ENCODE measurements around the gene CNTN5.

CNTN5 gene

DNA sequence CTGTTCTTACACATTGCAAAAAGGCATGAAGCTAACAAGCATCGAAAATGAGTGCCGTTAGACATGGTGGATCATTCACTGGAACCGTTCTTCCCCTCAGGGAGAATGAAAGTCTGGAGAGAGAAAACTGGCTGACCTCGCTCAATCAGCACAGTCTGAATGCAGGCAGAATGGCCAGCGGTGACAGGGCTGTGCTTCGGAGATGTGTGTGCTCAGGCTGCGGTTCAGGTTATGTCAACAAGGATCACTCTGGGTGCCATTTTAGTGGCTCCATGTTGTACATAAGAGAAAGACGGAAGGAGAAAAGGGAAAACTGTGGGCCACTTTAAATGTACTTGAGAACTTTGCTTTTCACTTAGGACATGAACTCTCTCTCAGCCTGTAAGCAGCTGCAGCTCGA is 916.6 kb downstream of the CNTN5 start:
- TF ChIP-seq GLIS3 (CRISPR knock-in tag; IDR thresholded peaks at IDR 0.05): no peak
- TF ChIP-seq PPARA (CRISPR knock-in tag; IDR thresholded peaks at IDR 0.05; ENCODE audit: borderline replicate concordance): no peak
- no peak for TF ChIP-seq TOX (CRISPR knock-in tag; IDR thresholded peaks at IDR 0.05; ENCODE audit: borderline replicate concordance)
- no peak for TF ChIP-seq RARB (CRISPR knock-in tag; IDR thresholded peaks at IDR 0.05)
- TF ChIP-seq BACH2 (CRISPR knock-in tag; IDR thresholded peaks at IDR 0.05; ENCODE audit: borderline replicate concordance): no peak
- TF ChIP-seq TCF4 (CRISPR knock-in tag; IDR thresholded peaks at IDR 0.05; ENCODE audit: borderline replicate concordance): no peak
- TF ChIP-seq PATZ1 (CRISPR knock-in tag; IDR thresholded peaks at IDR 0.05; ENCODE audit: borderline replicate concordance): no peak
- TF ChIP-seq CSDC2 (CRISPR knock-in tag; IDR thresholded peaks at IDR 0.05): no peak
- no peak for TF ChIP-seq ZC3H10 (CRISPR knock-in tag; IDR thresholded peaks at IDR 0.05)
- no peak for TF ChIP-seq ZNF70 (CRISPR knock-in tag; IDR thresholded peaks at IDR 0.05)
- TF ChIP-seq ZFP3 (CRISPR knock-in tag; IDR thresholded peaks at IDR 0.05): no peak
- no peak for TF ChIP-seq OSR1 (CRISPR knock-in tag; IDR thresholded peaks at IDR 0.05)
- TF ChIP-seq SNAI2 (CRISPR knock-in tag; IDR thresholded peaks at IDR 0.05): no peak
- TF ChIP-seq POU6F1 (CRISPR knock-in tag; IDR thresholded peaks at IDR 0.05; ENCODE audit: borderline replicate concordance, low read depth): no peak
- TF ChIP-seq, protein P1, sequence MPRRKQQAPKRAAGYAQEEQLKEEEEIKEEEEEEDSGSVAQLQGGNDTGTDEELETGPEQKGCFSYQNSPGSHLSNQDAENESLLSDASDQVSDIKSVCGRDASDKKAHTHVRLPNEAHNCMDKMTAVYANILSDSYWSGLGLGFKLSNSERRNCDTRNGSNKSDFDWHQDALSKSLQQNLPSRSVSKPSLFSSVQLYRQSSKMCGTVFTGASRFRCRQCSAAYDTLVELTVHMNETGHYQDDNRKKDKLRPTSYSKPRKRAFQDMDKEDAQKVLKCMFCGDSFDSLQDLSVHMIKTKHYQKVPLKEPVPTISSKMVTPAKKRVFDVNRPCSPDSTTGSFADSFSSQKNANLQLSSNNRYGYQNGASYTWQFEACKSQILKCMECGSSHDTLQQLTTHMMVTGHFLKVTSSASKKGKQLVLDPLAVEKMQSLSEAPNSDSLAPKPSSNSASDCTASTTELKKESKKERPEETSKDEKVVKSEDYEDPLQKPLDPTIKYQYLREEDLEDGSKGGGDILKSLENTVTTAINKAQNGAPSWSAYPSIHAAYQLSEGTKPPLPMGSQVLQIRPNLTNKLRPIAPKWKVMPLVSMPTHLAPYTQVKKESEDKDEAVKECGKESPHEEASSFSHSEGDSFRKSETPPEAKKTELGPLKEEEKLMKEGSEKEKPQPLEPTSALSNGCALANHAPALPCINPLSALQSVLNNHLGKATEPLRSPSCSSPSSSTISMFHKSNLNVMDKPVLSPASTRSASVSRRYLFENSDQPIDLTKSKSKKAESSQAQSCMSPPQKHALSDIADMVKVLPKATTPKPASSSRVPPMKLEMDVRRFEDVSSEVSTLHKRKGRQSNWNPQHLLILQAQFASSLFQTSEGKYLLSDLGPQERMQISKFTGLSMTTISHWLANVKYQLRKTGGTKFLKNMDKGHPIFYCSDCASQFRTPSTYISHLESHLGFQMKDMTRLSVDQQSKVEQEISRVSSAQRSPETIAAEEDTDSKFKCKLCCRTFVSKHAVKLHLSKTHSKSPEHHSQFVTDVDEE (CRISPR knock-in tag; IDR thresholded peaks at IDR 0.05): no peak
- no peak for TF ChIP-seq ARNTL (CRISPR knock-in tag; IDR thresholded peaks at IDR 0.05; ENCODE audit: borderline replicate concordance, low read depth)
- no peak for ATAC-seq

- no peak for ATAC-seq
- TF ChIP-seq ARNTL (CRISPR knock-in tag; IDR thresholded peaks at IDR 0.05; ENCODE audit: borderline replicate concordance, low read depth): no peak
- no peak for TF ChIP-seq CSDC2 (CRISPR knock-in tag; IDR thresholded peaks at IDR 0.05)
- TF ChIP-seq SNAI2 (CRISPR knock-in tag; IDR thresholded peaks at IDR 0.05): no peak
- no peak for TF ChIP-seq ISL1 (CRISPR knock-in tag; IDR thresholded peaks at IDR 0.05)
- TF ChIP-seq ESRRG (CRISPR knock-in tag; IDR thresholded peaks at IDR 0.05): no peak
- no peak for TF ChIP-seq GLIS3 (CRISPR knock-in tag; IDR thresholded peaks at IDR 0.05)
- TF ChIP-seq PATZ1 (CRISPR knock-in tag; IDR thresholded peaks at IDR 0.05; ENCODE audit: borderline replicate concordance): no peak
- TF ChIP-seq ZFP3 (CRISPR knock-in tag; IDR thresholded peaks at IDR 0.05): no peak
- no peak for TF ChIP-seq ZC3H10 (CRISPR knock-in tag; IDR thresholded peaks at IDR 0.05)
Measured at GRCh38 chr11:99952816-99953215, 932.1 kb downstream of the CNTN5 start.

DNA sequence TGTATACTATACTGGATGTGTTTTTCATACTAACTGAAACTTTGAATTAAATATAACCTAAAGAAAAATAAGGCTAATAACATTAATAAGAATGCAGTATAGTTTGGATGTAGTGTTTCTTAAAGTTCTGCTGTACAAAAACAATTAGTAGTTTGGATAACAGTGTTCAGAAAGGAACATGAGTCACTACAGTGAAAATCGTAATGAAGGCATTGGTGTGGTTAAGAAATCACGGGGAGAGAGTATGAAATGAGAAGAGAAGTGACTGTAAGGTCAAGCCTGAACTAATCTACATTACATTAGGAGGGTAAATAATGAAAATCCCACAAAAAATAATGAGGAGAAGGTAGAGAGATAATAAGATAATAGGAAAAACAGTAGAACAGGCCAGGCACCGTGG is 939.8 kb downstream of the CNTN5 start:
- TF ChIP-seq ARNTL (CRISPR knock-in tag; IDR thresholded peaks at IDR 0.05; ENCODE audit: borderline replicate concordance, low read depth): no peak
- TF ChIP-seq ZNF70 (CRISPR knock-in tag; IDR thresholded peaks at IDR 0.05): no peak
- TF ChIP-seq ZNF565 (CRISPR knock-in tag; conservative IDR thresholded peaks at IDR 0.05; ENCODE audit: low read depth): no peak
- no peak for TF ChIP-seq ISL1 (CRISPR knock-in tag; IDR thresholded peaks at IDR 0.05)
- TF ChIP-seq, protein P2, sequence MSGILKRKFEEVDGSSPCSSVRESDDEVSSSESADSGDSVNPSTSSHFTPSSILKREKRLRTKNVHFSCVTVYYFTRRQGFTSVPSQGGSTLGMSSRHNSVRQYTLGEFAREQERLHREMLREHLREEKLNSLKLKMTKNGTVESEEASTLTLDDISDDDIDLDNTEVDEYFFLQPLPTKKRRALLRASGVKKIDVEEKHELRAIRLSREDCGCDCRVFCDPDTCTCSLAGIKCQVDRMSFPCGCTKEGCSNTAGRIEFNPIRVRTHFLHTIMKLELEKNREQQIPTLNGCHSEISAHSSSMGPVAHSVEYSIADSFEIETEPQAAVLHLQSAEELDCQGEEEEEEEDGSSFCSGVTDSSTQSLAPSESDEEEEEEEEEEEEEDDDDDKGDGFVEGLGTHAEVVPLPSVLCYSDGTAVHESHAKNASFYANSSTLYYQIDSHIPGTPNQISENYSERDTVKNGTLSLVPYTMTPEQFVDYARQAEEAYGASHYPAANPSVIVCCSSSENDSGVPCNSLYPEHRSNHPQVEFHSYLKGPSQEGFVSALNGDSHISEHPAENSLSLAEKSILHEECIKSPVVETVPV (CRISPR knock-in tag; IDR thresholded peaks at IDR 0.05): no peak
- TF ChIP-seq PATZ1 (CRISPR knock-in tag; IDR thresholded peaks at IDR 0.05; ENCODE audit: borderline replicate concordance): no peak
- no peak for TF ChIP-seq CREB5 (CRISPR knock-in tag; IDR thresholded peaks at IDR 0.05; ENCODE audit: low read depth)
- TF ChIP-seq ZC3H10 (CRISPR knock-in tag; IDR thresholded peaks at IDR 0.05): no peak
- TF ChIP-seq ZNF8 (CRISPR knock-in tag; IDR thresholded peaks at IDR 0.05): no peak
- TF ChIP-seq BACH2 (CRISPR knock-in tag; IDR thresholded peaks at IDR 0.05; ENCODE audit: borderline replicate concordance): no peak
- no peak for TF ChIP-seq ESRRG (CRISPR knock-in tag; IDR thresholded peaks at IDR 0.05)
- no peak for TF ChIP-seq TOX (CRISPR knock-in tag; IDR thresholded peaks at IDR 0.05; ENCODE audit: borderline replicate concordance)
- ATAC-seq: no peak

Data from SK-N-SH treated with all-trans-retinoic acid at 6 μM for 48 hours (cell line).